CD14-positive monocyte (primary cell): ENCODE results near the gene CRYBG1. TPM values are rescaled to one million over a fixed set of nuclear protein-coding genes. Genes with fewer than 3 reads are reported as not detected.

Experiments
- DNase-seq, 3 donors: peaks; one replicate each; pipeline ENCODE4 v3.0.0-alpha.2; 2011 to 2022
- H2AFZ ChIP-seq: 2 replicates; pipeline ENCODE4 v1.6.0; 2012; ENCODE audit warnings: mild to moderate bottlenecking, low read depth, low read length, inconsistent platforms; ENCODE audit not compliant: insufficient read depth, poor library complexity, severe bottlenecking
- H3K27ac ChIP-seq, 2 donors: 1 replicate in 1 of 2; 2 replicates in 1 of 2; pipeline ENCODE4 v1.5.1; 2012 to 2013; ENCODE audit warnings: low read length in 2 of 2, control low read depth in 1 of 2, inconsistent platforms in 1 of 2, low read depth in 1 of 2, mild to moderate bottlenecking in 1 of 2
- H3K27me3 ChIP-seq, 2 donors: one replicate each; pipeline versions ENCODE4 v1.6.0 to v1.6.1; 2011 to 2013; ENCODE audit warnings: low read length in 2 of 2; ENCODE audit not compliant: control insufficient read depth in 2 of 2, insufficient read depth in 2 of 2
- H3K36me3 ChIP-seq, 2 donors: replicated peaks in 1 of 2; 1 replicate in 1 of 2; 2 replicates in 1 of 2; pipeline versions ENCODE4 v1.5.1 to v1.6.1; 2012 to 2013; ENCODE audit warnings: low read length in 2 of 2, control low read depth in 1 of 2, inconsistent platforms in 1 of 2, mild to moderate bottlenecking in 1 of 2; ENCODE audit not compliant: insufficient read depth in 2 of 2, control insufficient read depth in 1 of 2
- H3K4me1 ChIP-seq, 2 donors: 1 replicate in 1 of 2; 2 replicates in 1 of 2; pipeline versions ENCODE4 v1.5.1 to v1.6.1; 2012 to 2013; ENCODE audit warnings: low read length in 2 of 2, control low read depth in 1 of 2, inconsistent platforms in 1 of 2, mild to moderate bottlenecking in 1 of 2, moderate library complexity in 1 of 2; ENCODE audit not compliant: insufficient read depth in 2 of 2, control insufficient read depth in 1 of 2
- H3K4me2 ChIP-seq: replicated peaks from 2 replicates; pipeline ENCODE3; 2012; ENCODE audit warnings: low read length, moderate library complexity, mild to moderate bottlenecking; ENCODE audit not compliant: poor library complexity, severe bottlenecking; ENCODE audit errors: extremely low read depth
- H3K4me3 ChIP-seq, 3 experiments: fragments of 200-600 bp in 1 of 3; sonication (generic) in 1 of 3; replicated peaks in 1 of 3; 1 replicate in 2 of 3; 2 replicates in 1 of 3; pipeline ENCODE4 v1.5.1; 2011 to 2013; ENCODE audit warnings: low read length in 3 of 3, mild to moderate bottlenecking in 3 of 3, control low read depth in 2 of 3, low read depth in 2 of 3, inconsistent platforms in 1 of 3, moderate library complexity in 1 of 3
- H3K79me2 ChIP-seq: 2 replicates; pipeline ENCODE4 v1.6.0; 2012; ENCODE audit warnings: mild to moderate bottlenecking, control low read depth, inconsistent platforms, low read length, moderate library complexity; ENCODE audit not compliant: insufficient read depth
- H3K9ac ChIP-seq: 2 replicates; pipeline ENCODE4 v1.6.0; 2017; ENCODE audit warnings: low read length, mild to moderate bottlenecking; ENCODE audit not compliant: insufficient read depth, poor library complexity, severe bottlenecking
- H3K9me3 ChIP-seq, 2 donors: replicated peaks in 1 of 2; 1 replicate in 1 of 2; 2 replicates in 1 of 2; pipeline versions ENCODE4 v1.5.1 to v1.6.1; 2012 to 2013; ENCODE audit warnings: low read length in 2 of 2, control low read depth in 1 of 2; ENCODE audit not compliant: control insufficient read depth in 1 of 2, insufficient read depth in 1 of 2
- H4K20me1 ChIP-seq: 2 replicates; pipeline ENCODE4 v1.6.0; 2012; ENCODE audit warnings: mild to moderate bottlenecking, low read length, control low read depth, moderate library complexity; ENCODE audit not compliant: insufficient read depth
- H3K27ac Mint-ChIP-seq, 7 donors: one replicate each; pipeline ENCODE4 v1.8.0; 2020; ENCODE audit warnings: mild to moderate bottlenecking in 7 of 7, mixed read lengths in 7 of 7, moderate library complexity in 6 of 7, inconsistent platforms in 2 of 7
- H3K27me3 Mint-ChIP-seq, 3 donors: one replicate each; pipeline ENCODE4 v1.8.0; 2021 to 2022; ENCODE audit warnings: low read depth in 3 of 3, mild to moderate bottlenecking in 3 of 3, mixed read lengths in 3 of 3, moderate library complexity in 3 of 3, inconsistent platforms in 1 of 3
- H3K36me3 Mint-ChIP-seq, 2 donors: one replicate each; pipeline ENCODE4 v1.8.0; 2020; ENCODE audit warnings: mixed read lengths in 2 of 2, inconsistent platforms in 1 of 2, mild to moderate bottlenecking in 1 of 2
- H3K4me1 Mint-ChIP-seq: one replicate; pipeline ENCODE4 v1.8.0; 2020; ENCODE audit warnings: mild to moderate bottlenecking, mixed read lengths
- H3K4me3 Mint-ChIP-seq, 2 donors: one replicate each; pipeline ENCODE4 v1.8.0; 2020; ENCODE audit warnings: mild to moderate bottlenecking in 2 of 2, mixed read lengths in 2 of 2, moderate library complexity in 1 of 2
- H3K9me3 Mint-ChIP-seq, 7 donors: one replicate each; pipeline ENCODE4 v1.8.0; 2020 to 2022; ENCODE audit warnings: mixed read lengths in 7 of 7, mild to moderate bottlenecking in 6 of 7, moderate library complexity in 6 of 7, inconsistent platforms in 2 of 7
- WGBS: methylation state at CpG from one replicate; pipeline ENCODE4 v1.1.5; 2013; ENCODE audit warnings: missing lambda C conversion rate; ENCODE audit not compliant: insufficient coverage; 5-methylcytosine and 5-hydroxymethylcytosine counted together
- intact Hi-C, 2 donors: fragments of 100-400 bp; cut with micrococcal nuclease; formaldehyde crosslinking; loops; one replicate each; pipeline versions ENCODE4 v1.15.0 to v1.15.1; 2023
- polyA plus RNA-seq, 3 donors: library from polyadenylated mRNA; depleted of rRNA in 1 of 3; unstranded in 2 of 3; stranded (reverse) in 1 of 3; fragments of 300-500 nt in 2 of 3; fragments of >200 nt in 1 of 3; fragmentation: Illumina TruSeq in 2 of 3; gene quantifications; 1 replicate in 2 of 3; 2 replicates in 1 of 3; pipeline ENCODE4 v1.2.3, GENCODE V29; 2012 to 2021
- TF ChIP-seq, protein P1 (sequence below): fragments of 200-600 bp; IDR thresholded peaks from one replicate; pipeline ENCODE4 v1.8.0; 2022; ENCODE audit warnings: antibody characterized with exemption, mild to moderate bottlenecking

The CRYBG1 gene
- polyA plus RNA-seq, 3 donors, result 7.9 to 11.9 (median 11.1) TPM

- H3K9ac ChIP-seq, result no peak overlapping the region
- WGBS, result no CpG with 5 or more reads among the region's 9 CpGs
- H3K27me3 ChIP-seq, result no peaks in the 10 kb centered on the region
- no peak overlapping the region for H3K4me3 ChIP-seq
- no peaks in the 10 kb centered on the region for H4K20me1 ChIP-seq
- no peak overlapping the region for H3K4me2 ChIP-seq
- no peaks in the 10 kb centered on the region for H3K4me1 ChIP-seq
- no peak for DNase-seq
- peak overlapping the region in 2 of 7 donors; percentile 8 to 11 for H3K27ac Mint-ChIP-seq
- no peaks in the 10 kb centered on the region for H3K79me2 ChIP-seq
- intact Hi-C loops, result no loop called here
- no peaks in the 10 kb centered on the region for H3K9me3 Mint-ChIP-seq
- peaks cover 8 to 48% of the 10 kb centered on the region in 2 donors for H3K36me3 ChIP-seq
- H3K27ac ChIP-seq, result no peak overlapping the region
- H3K9me3 ChIP-seq, result no peaks in the 10 kb centered on the region
- H3K4me1 Mint-ChIP-seq, result no peaks in the 10 kb centered on the region
- H2AFZ ChIP-seq, result no peak overlapping the region
- peaks cover 0 to 2% (median 0%) of the 10 kb centered on the region in 3 donors for H3K27me3 Mint-ChIP-seq
- peaks cover 42 to 60% of the 10 kb centered on the region in 2 donors for H3K36me3 Mint-ChIP-seq
- no peak overlapping the region for H3K4me3 Mint-ChIP-seq
- TF ChIP-seq, protein P1, sequence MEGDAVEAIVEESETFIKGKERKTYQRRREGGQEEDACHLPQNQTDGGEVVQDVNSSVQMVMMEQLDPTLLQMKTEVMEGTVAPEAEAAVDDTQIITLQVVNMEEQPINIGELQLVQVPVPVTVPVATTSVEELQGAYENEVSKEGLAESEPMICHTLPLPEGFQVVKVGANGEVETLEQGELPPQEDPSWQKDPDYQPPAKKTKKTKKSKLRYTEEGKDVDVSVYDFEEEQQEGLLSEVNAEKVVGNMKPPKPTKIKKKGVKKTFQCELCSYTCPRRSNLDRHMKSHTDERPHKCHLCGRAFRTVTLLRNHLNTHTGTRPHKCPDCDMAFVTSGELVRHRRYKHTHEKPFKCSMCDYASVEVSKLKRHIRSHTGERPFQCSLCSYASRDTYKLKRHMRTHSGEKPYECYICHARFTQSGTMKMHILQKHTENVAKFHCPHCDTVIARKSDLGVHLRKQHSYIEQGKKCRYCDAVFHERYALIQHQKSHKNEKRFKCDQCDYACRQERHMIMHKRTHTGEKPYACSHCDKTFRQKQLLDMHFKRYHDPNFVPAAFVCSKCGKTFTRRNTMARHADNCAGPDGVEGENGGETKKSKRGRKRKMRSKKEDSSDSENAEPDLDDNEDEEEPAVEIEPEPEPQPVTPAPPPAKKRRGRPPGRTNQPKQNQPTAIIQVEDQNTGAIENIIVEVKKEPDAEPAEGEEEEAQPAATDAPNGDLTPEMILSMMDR, result no peak
These were observed 252.3 kb downstream of the CRYBG1 start for GRCh38 chr6:106612671-106613416.

DNA sequence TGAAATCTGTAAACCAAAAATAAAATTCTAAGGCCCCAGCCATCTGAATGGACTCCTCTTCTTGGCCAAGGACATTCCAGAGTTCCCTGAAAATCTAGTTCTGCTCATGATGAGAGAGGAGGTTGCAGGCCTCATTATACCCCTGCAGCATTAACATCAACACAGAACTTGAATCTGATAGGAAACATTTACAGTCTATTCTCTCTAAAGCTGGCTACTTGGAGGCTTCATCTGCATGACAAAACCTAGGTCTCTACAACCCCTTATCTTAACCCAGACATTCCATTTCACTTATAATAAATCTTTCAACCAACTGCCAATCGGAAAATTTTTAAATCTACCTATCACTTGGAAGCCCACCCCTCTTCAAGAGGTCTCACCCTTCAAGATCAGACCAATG is 253.1 kb downstream of the CRYBG1 start:
- Mint-ChIP-seq H3K4me3 (no peak overlapping the region), H3K36me3 (peaks cover 46 to 65% of the 10 kb centered on the region in 2 donors), H3K4me1 (no peaks in the 10 kb centered on the region), H3K9me3 (no peaks in the 10 kb centered on the region), H3K27me3 (peaks cover 0 to 2% (median 0%) of the 10 kb centered on the region in 3 donors), H3K27ac (peak overlapping the region in 1 of 7 donors; percentile 20)
- Histone ChIP-seq H3K4me2 (no peak overlapping the region), H3K9ac (no peak overlapping the region), H3K4me3 (no peak overlapping the region), H3K27me3 (no peaks in the 10 kb centered on the region), H4K20me1 (no peaks in the 10 kb centered on the region), H3K4me1 (no peaks in the 10 kb centered on the region), H3K79me2 (no peaks in the 10 kb centered on the region), H3K27ac (no peak overlapping the region), H3K9me3 (no peaks in the 10 kb centered on the region), H3K36me3 (peaks cover 8 to 53% of the 10 kb centered on the region in 2 donors), H2AFZ (no peak overlapping the region)
- no peak for DNase-seq
- no CpG with 5 or more reads among the region's 1 CpG for WGBS
- intact Hi-C loops, result no loop called here
- TF ChIP-seq, protein P1, result no peak
